ENCODE data around the gene CFAP91.

Gene CFAP91

GRCh38 chr3:119717520-119717919 lies 14.7 kb downstream of the CFAP91 start:
- H3K4me3 ChIP-seq (ENCODE audit: control insufficient read depth, low read depth, low read length) = no peak overlapping the region
- no peak for DNase-seq (ENCODE audit: low read depth)
- TF ChIP-seq CTCF (conservative IDR thresholded peaks at IDR 0.05; ENCODE audit: control insufficient read depth, insufficient read depth, low read depth, low read length) = no peak

GRCh38 chr3:119723022-119723421 lies 20.2 kb downstream of the CFAP91 start:
- no peak overlapping the region for H3K4me3 ChIP-seq (ENCODE audit: control insufficient read depth, low read depth, low read length)
- DNase-seq (ENCODE audit: low read depth) = no peak
- TF ChIP-seq CTCF (conservative IDR thresholded peaks at IDR 0.05; ENCODE audit: control insufficient read depth, insufficient read depth, low read depth, low read length) = no peak

- no peak for TF ChIP-seq CTCF (conservative IDR thresholded peaks at IDR 0.05; ENCODE audit: control insufficient read depth, insufficient read depth, low read depth, low read length)
- DNase-seq (ENCODE audit: low read depth) = no peak
- H3K4me3 ChIP-seq (ENCODE audit: control insufficient read depth, low read depth, low read length) = no peak overlapping the region
Observed at GRCh38 chr3:119726909-119727308, 24.1 kb downstream of the CFAP91 start.

- no peak for TF ChIP-seq CTCF (conservative IDR thresholded peaks at IDR 0.05; ENCODE audit: control insufficient read depth, insufficient read depth, low read depth, low read length)
- no peak for DNase-seq (ENCODE audit: low read depth)
- no peak overlapping the region for H3K4me3 ChIP-seq (ENCODE audit: control insufficient read depth, low read depth, low read length)
Observed at GRCh38 chr3:119729996-119730395, 27.2 kb downstream of the CFAP91 start.

- peak; percentile 28 for DNase-seq (ENCODE audit: low read depth)
- no peak overlapping the region for H3K4me3 ChIP-seq (ENCODE audit: control insufficient read depth, low read depth, low read length)
- no peak for TF ChIP-seq CTCF (conservative IDR thresholded peaks at IDR 0.05; ENCODE audit: control insufficient read depth, insufficient read depth, low read depth, low read length)
Observed at GRCh38 chr3:119731560-119732343, 28.9 kb downstream of the CFAP91 start.

- no peak for TF ChIP-seq CTCF (conservative IDR thresholded peaks at IDR 0.05; ENCODE audit: control insufficient read depth, insufficient read depth, low read depth, low read length)
- H3K4me3 ChIP-seq (ENCODE audit: control insufficient read depth, low read depth, low read length) = no peak overlapping the region
- no peak for DNase-seq (ENCODE audit: low read depth)
Observed at GRCh38 chr3:119733812-119734211, 31.0 kb downstream of the CFAP91 start.

All from fibroblast of mammary gland (primary cell).